Mucosa of descending colon (tissue), 3 donors: ENCODE measurements around the gene ZNF263. TPM values are rescaled to one million over a fixed set of nuclear protein-coding genes. Genes with fewer than 3 reads are reported as not detected.
A peak's percentile ranks its signal among the peaks of the same experiment; 100 is the strongest.
"Not testable (repeated sequence)": the region's sequence is repeated elsewhere in the genome, so short reads cannot be mapped to it uniquely, and the experiment has no call there.

Experiments
- ATAC-seq: fragments of 200-7000 bp; cut with Tn5 transposase; one replicate; pipeline ENCODE4 v1.9.1; 2020; ENCODE audit warnings: mild to moderate bottlenecking, moderate library complexity
- DNase-seq, 3 donors: peaks; one replicate each; pipeline ENCODE4 v3.0.0-alpha.2; 2020
- H3K36me3 ChIP-seq: fragments of 200-600 bp; one replicate; pipeline ENCODE4 v1.8.0; 2021; ENCODE audit warnings: low read depth, mild to moderate bottlenecking
- H3K4me1 ChIP-seq: fragments of 200-600 bp; one replicate; pipeline ENCODE4 v1.8.0; 2021; ENCODE audit warnings: low read depth, mild to moderate bottlenecking
- H3K4me3 ChIP-seq: fragments of 200-600 bp; one replicate; pipeline ENCODE4 v1.8.0; 2021; ENCODE audit warnings: mild to moderate bottlenecking
- H3K9me3 ChIP-seq: fragments of 200-600 bp; one replicate; pipeline ENCODE4 v1.8.0; 2021; ENCODE audit warnings: mild to moderate bottlenecking
- CTCF ChIP-seq: fragments of 200-600 bp; IDR thresholded peaks from one replicate; pipeline ENCODE4 v1.8.0; 2022; ENCODE audit warnings: antibody characterized with exemption, mild to moderate bottlenecking
- intact Hi-C, 2 donors: fragments of 100-400 bp; cut with DNase I in 1 of 2; cut with micrococcal nuclease in 1 of 2; formaldehyde crosslinking; loops; one replicate each; pipeline versions ENCODE4 v1.11.0 to v1.11.1; 2022; cut with DNase I, micrococcal nuclease
- total RNA-seq, 3 donors: library from RNA; stranded (reverse); fragmentation: NEBNext Ultra II Directional in 2 of 3; extraction: Animal tissue kit (Norgen Biotek cat#: 25700) in 2 of 3; gene quantifications; one replicate each; pipeline versions ENCODE4 v1.2.1 to v1.2.4, GENCODE V29; 2021 to 2023
- donor health status: DM: no; HTN: no; CAD: no; lungs with moderate emphysema.
- donor health status: DM: no; HTN: no; CAD: no.
- donor health status: DM: no; HTN: yes; CAD: no.

ZNF263 gene
- total RNA-seq, 3 donors from 2014 or later: 20.6 to 24.6 (median 21.0) TPM

- DNase-seq: no peak
- intact Hi-C loops: no loop called here
- Histone ChIP-seq H3K9me3 (no peaks in the 10 kb centered on the region), H3K36me3 (no peaks in the 10 kb centered on the region), H3K4me3 (no peak overlapping the region), H3K4me1 (peaks cover 2% of the 10 kb centered on the region)
- TF ChIP-seq CTCF: no peak
- ATAC-seq: no peak
These were observed 23.5 kb upstream of the ZNF263 start for GRCh38 chr16:3259836-3260235.

GRCh38 chr16:3262517-3262916 is 20.8 kb upstream of the ZNF263 start:
- no peak for TF ChIP-seq CTCF
- no peak for DNase-seq
- H3K4me1 ChIP-seq: peaks cover 6% of the 10 kb centered on the region
- no peaks in the 10 kb centered on the region for H3K36me3 ChIP-seq
- no peaks in the 10 kb centered on the region for H3K9me3 ChIP-seq
- no peak overlapping the region for H3K4me3 ChIP-seq
- no peak for ATAC-seq
- intact Hi-C loops: no loop called here

- H3K4me1 ChIP-seq: peaks cover 6% of the 10 kb centered on the region
- TF ChIP-seq CTCF: no peak
- intact Hi-C loops: no loop called here
- ATAC-seq: peak; percentile 93
- no peaks in the 10 kb centered on the region for H3K36me3 ChIP-seq
- DNase-seq: peak; percentile 95 to 98 (median 97)
- H3K4me3 ChIP-seq: peak overlapping the region; percentile 38
- no peaks in the 10 kb centered on the region for H3K9me3 ChIP-seq
These were observed 18.9 kb upstream of the ZNF263 start for GRCh38 chr16:3264137-3265036.

- TF ChIP-seq CTCF: peak; percentile 13
- Histone ChIP-seq H3K9me3 (no peaks in the 10 kb centered on the region), H3K4me3 (no peak overlapping the region), H3K4me1 (peaks cover 6% of the 10 kb centered on the region), H3K36me3 (no peaks in the 10 kb centered on the region)
- intact Hi-C loops: no loop called here
- no peak for ATAC-seq
- DNase-seq: no peak
These were observed 16.3 kb upstream of the ZNF263 start for GRCh38 chr16:3266873-3267537.

GRCh38 chr16:3268294-3268693 is 15.0 kb upstream of the ZNF263 start:
- DNase-seq (no peak), ATAC-seq (no peak)
- intact Hi-C loops: no loop called here
- Histone ChIP-seq H3K4me3 (no peak overlapping the region), H3K36me3 (no peaks in the 10 kb centered on the region), H3K4me1 (peaks cover 6% of the 10 kb centered on the region), H3K9me3 (no peaks in the 10 kb centered on the region)
- no peak for TF ChIP-seq CTCF

GRCh38 chr16:3270718-3271117 is 12.6 kb upstream of the ZNF263 start:
- intact Hi-C loops, H3K4me1 ChIP-seq, H3K4me3 ChIP-seq, H3K9me3 ChIP-seq, H3K36me3 ChIP-seq, ATAC-seq, DNase-seq: not testable (repeated sequence)

- H3K4me1 ChIP-seq: not testable (repeated sequence)
These were observed 12.0 kb upstream of the ZNF263 start for GRCh38 chr16:3271281-3271680.

More at GRCh38 chr16:3271281-3271680, 12.0 kb upstream of the ZNF263 start:
- ATAC-seq, DNase-seq, H3K4me3 ChIP-seq, H3K9me3 ChIP-seq, intact Hi-C loops, H3K36me3 ChIP-seq: not testable (repeated sequence)
